IMR-90 (cell line): ENCODE measurements around the gene DRAXIN. TPM values are rescaled to one million over a fixed set of nuclear protein-coding genes. Genes with fewer than 3 reads are reported as not detected.

Experiments used
- ATAC-seq: fragments of 200-7000 bp; cut with Tn5 transposase; 2 replicates; pipeline ENCODE4 v1.9.1; 2020; ENCODE audit warnings: low read depth, mild to moderate bottlenecking, moderate library complexity
- BruUV-seq: library from RNA; stranded (reverse); fragments of 400-500 nt; replicated peaks from 2 replicates; lab custom pipeline; 2021; lab: Mats Ljungman, UMichigan
- CTCF ChIA-PET: fragments of 300-600 bp; formaldehyde crosslinking; extraction: SDS; loops from one replicate; lab custom pipeline; 2021; ENCODE audit warnings: antibody characterized with exemption; lab: Yijun Ruan, JAX
- POLR2A ChIA-PET: fragments of 300-600 bp; sonication (Branson Sonifier 250); formaldehyde crosslinking; loops from one replicate; lab custom pipeline; 2022; ENCODE audit warnings: antibody characterized with exemption; ENCODE audit not compliant: unreplicated experiment; lab: Charles Lee
- DNase-seq: peaks from one replicate; pipeline ENCODE4 v3.0.0; 2013
- H2AFZ ChIP-seq: replicated peaks from 2 replicates; pipeline ENCODE3; 2013; ENCODE audit warnings: low read length, mild to moderate bottlenecking; ENCODE audit not compliant: poor library complexity
- H2AK5ac ChIP-seq: 2 replicates; pipeline ENCODE4 v1.6.1; 2013; ENCODE audit warnings: low read depth, low read length, inconsistent platforms
- H2AK9ac ChIP-seq: replicated peaks from 2 replicates; pipeline ENCODE3; 2013; ENCODE audit warnings: mild to moderate bottlenecking, low read depth, low read length, moderate library complexity; ENCODE audit not compliant: poor library complexity
- H2BK120ac ChIP-seq: 2 replicates; pipeline ENCODE4 v1.6.1; 2013; ENCODE audit warnings: low read depth, low read length, inconsistent platforms
- H2BK15ac ChIP-seq: 3 replicates; pipeline ENCODE4 v1.6.1; 2013; ENCODE audit warnings: low read depth, low read length, inconsistent platforms
- H2BK20ac ChIP-seq: 2 replicates; pipeline ENCODE4 v1.6.1; 2013; ENCODE audit warnings: low read depth, mild to moderate bottlenecking, inconsistent platforms, low read length, moderate library complexity
- H2BK5ac ChIP-seq: 2 replicates; pipeline ENCODE4 v1.6.1; 2013; ENCODE audit warnings: mild to moderate bottlenecking, low read depth, low read length, inconsistent platforms; ENCODE audit not compliant: poor library complexity, severe bottlenecking
- H3K14ac ChIP-seq: replicated peaks from 2 replicates; pipeline ENCODE4 v1.6.1; 2013; ENCODE audit warnings: low read depth, low read length, inconsistent platforms
- H3K18ac ChIP-seq: 2 replicates; pipeline ENCODE4 v1.6.1; 2013; ENCODE audit warnings: low read depth, low read length, control low read depth
- H3K23ac ChIP-seq: 2 replicates; pipeline ENCODE4 v1.6.1; 2013; ENCODE audit warnings: low read depth, low read length, inconsistent platforms
- H3K27ac ChIP-seq: 2 replicates; pipeline ENCODE4 v1.5.1; 2013; ENCODE audit warnings: mild to moderate bottlenecking, control low read depth, low read length; ENCODE audit not compliant: insufficient read depth
- H3K27me3 ChIP-seq: 2 replicates; pipeline ENCODE4 v1.6.1; 2013; ENCODE audit warnings: low read length; ENCODE audit not compliant: control insufficient read depth, insufficient read depth
- H3K36me3 ChIP-seq: 2 replicates; pipeline ENCODE4 v1.6.1; 2013; ENCODE audit warnings: low read length, mixed read lengths; ENCODE audit not compliant: control insufficient read depth, insufficient read depth
- H3K4ac ChIP-seq: 2 replicates; pipeline ENCODE4 v1.6.1; 2013; ENCODE audit warnings: low read depth, low read length, inconsistent platforms
- H3K4me1 ChIP-seq: 2 replicates; pipeline ENCODE4 v1.6.1; 2013; ENCODE audit warnings: low read length, mixed read lengths; ENCODE audit not compliant: control insufficient read depth, insufficient read depth
- H3K4me2 ChIP-seq: 2 replicates; pipeline ENCODE4 v1.6.1; 2013; ENCODE audit warnings: low read depth, mild to moderate bottlenecking, control low read depth, low read length, moderate library complexity
- H3K4me3 ChIP-seq: 2 replicates; pipeline ENCODE4 v1.5.1; 2013; ENCODE audit warnings: low read depth, mild to moderate bottlenecking, control low read depth, low read length, moderate library complexity; ENCODE audit not compliant: insufficient read depth
- H3K56ac ChIP-seq: 2 replicates; pipeline ENCODE4 v1.6.1; 2013; ENCODE audit warnings: low read length, inconsistent platforms; ENCODE audit not compliant: insufficient read depth; ENCODE audit errors: extremely low read depth
- H3K79me1 ChIP-seq, 2 experiments: 2 replicates each; pipeline ENCODE4 v1.6.1; 2013; ENCODE audit warnings: low read length in 2 of 2, inconsistent platforms in 1 of 2, low read depth in 1 of 2
- H3K9ac ChIP-seq: 2 replicates; pipeline ENCODE4 v1.6.1; 2013; ENCODE audit warnings: low read depth, low read length, control low read depth
- H3K9me1 ChIP-seq: 2 replicates; pipeline ENCODE4 v1.6.1; 2013; ENCODE audit warnings: low read length, inconsistent platforms; ENCODE audit not compliant: insufficient read depth
- H3K9me3 ChIP-seq: 2 replicates; pipeline ENCODE4 v1.6.1; 2013; ENCODE audit warnings: low read length; ENCODE audit not compliant: control insufficient read depth, insufficient read depth
- H4K20me1 ChIP-seq: 2 replicates; pipeline ENCODE4 v1.6.1; 2013; ENCODE audit warnings: low read length, inconsistent platforms; ENCODE audit not compliant: insufficient read depth
- H4K5ac ChIP-seq: 2 replicates; pipeline ENCODE4 v1.6.1; 2013; ENCODE audit warnings: mild to moderate bottlenecking, low read depth, low read length, control low read depth
- H4K8ac ChIP-seq, 2 experiments: 2 replicates each; pipeline ENCODE4 v1.6.1; 2013; ENCODE audit warnings: low read depth in 2 of 2, low read length in 2 of 2, control low read depth in 1 of 2, inconsistent platforms in 1 of 2
- H4K91ac ChIP-seq: 2 replicates; pipeline ENCODE4 v1.6.1; 2013; ENCODE audit warnings: low read depth, low read length, inconsistent platforms; ENCODE audit not compliant: insufficient read depth
- BHLHE40 ChIP-seq: fragments of 150-350 bp; IDR thresholded peaks from 2 replicates; pipeline ENCODE4 v1.6.1; 2016; ENCODE audit warnings: mild to moderate bottlenecking, low read depth, low read length
- CEBPB ChIP-seq: IDR thresholded peaks from 2 replicates; pipeline ENCODE4 v1.6.1; 2012; ENCODE audit warnings: low read depth, low read length, improper control_type of control experiment
- CHD1 ChIP-seq: IDR thresholded peaks from 2 replicates; pipeline ENCODE4 v1.6.1; 2012; ENCODE audit warnings: low read depth, low read length, improper control_type of control experiment
- FOS ChIP-seq: fragments of 150-350 bp; IDR thresholded peaks from 2 replicates; pipeline ENCODE4 v1.6.1; 2016; ENCODE audit warnings: low read depth, low read length
- MAFK ChIP-seq: IDR thresholded peaks from 2 replicates; pipeline ENCODE4 v1.6.1; 2012; ENCODE audit warnings: low read depth, low read length, improper control_type of control experiment
- MXI1 ChIP-seq: IDR thresholded peaks from 2 replicates; pipeline ENCODE4 v1.6.1; 2012; ENCODE audit warnings: low read depth, mild to moderate bottlenecking, low read length, moderate library complexity, borderline replicate concordance
- RAD21 ChIP-seq: IDR thresholded peaks from 2 replicates; pipeline ENCODE4 v1.6.1; 2012; ENCODE audit warnings: low read length, improper control_type of control experiment
- RCOR1 ChIP-seq: IDR thresholded peaks from 2 replicates; pipeline ENCODE4 v1.6.1; 2012; ENCODE audit warnings: mild to moderate bottlenecking, low read length, improper control_type of control experiment; ENCODE audit not compliant: insufficient replicate concordance
- RFX5 ChIP-seq: IDR thresholded peaks from 2 replicates; pipeline ENCODE4 v1.8.0; 2012; ENCODE audit warnings: low read depth, mild to moderate bottlenecking, low read length, moderate library complexity
- SMC3 ChIP-seq: fragments of 150-350 bp; IDR thresholded peaks from 2 replicates; pipeline ENCODE4 v1.6.1; 2016; ENCODE audit warnings: low read depth, mild to moderate bottlenecking, antibody characterized with exemption, low read length, moderate library complexity
- WGBS, 2 experiments: methylation state at CpG; one replicate each; pipeline versions ENCODE4 v1.1.5 to v1.1.7; 2013; ENCODE audit warnings: missing lambda C conversion rate in 2 of 2; ENCODE audit not compliant: insufficient read length in 1 of 2; ENCODE audit errors: extremely low coverage in 2 of 2; 5-methylcytosine and 5-hydroxymethylcytosine counted together
- dilution Hi-C: fragments of 300-500 bp; cut with HindIII; formaldehyde crosslinking; loops from one replicate; pipeline ENCODE4 v1.14.3; 2018; ENCODE audit warnings: low sequenced_read_pairs; ENCODE audit not compliant: unreplicated experiment
- in situ Hi-C: fragments of 300-500 bp; cut with MboI; formaldehyde crosslinking; loops from 3 replicates; pipeline ENCODE4 v1.14.3; 2019; ENCODE audit warnings: low sequenced_read_pairs, inconsistent platforms, mixed read lengths
- intact Hi-C: fragments of 100-400 bp; cut with micrococcal nuclease; formaldehyde crosslinking; loops from 2 replicates; pipeline ENCODE4 v1.10.0; 2022
- polyA plus RNA-seq, 3 experiments: library from polyadenylated mRNA; depleted of rRNA; stranded (reverse); fragments of >200 nt; gene quantifications; 2 replicates each; pipeline ENCODE4 v1.2.3, GENCODE V29; 2012; ENCODE audit warnings: low replicate concordance in 1 of 3
- total RNA-seq: library from RNA; depleted of rRNA; stranded (reverse); fragments of >200 nt; gene quantifications from 2 replicates; pipeline ENCODE4 v1.2.3, GENCODE V29; 2012
- TF ChIP-seq, protein P1 (sequence below): conservative IDR thresholded peaks from 2 replicates; pipeline ENCODE4 v1.5.1; 2012; ENCODE audit warnings: mild to moderate bottlenecking, low read depth, low read length, improper control_type of control experiment
- TF ChIP-seq, protein P2 (sequence below): fragments of 150-350 bp; IDR thresholded peaks from 2 replicates; pipeline ENCODE4 v1.6.1; 2016; ENCODE audit warnings: low read depth, mild to moderate bottlenecking, low read length, moderate library complexity, borderline replicate concordance
- TF ChIP-seq, protein P3 (sequence below): fragments of 150-350 bp; IDR thresholded peaks from 2 replicates; pipeline ENCODE4 v1.6.1; 2017; ENCODE audit warnings: mild to moderate bottlenecking, antibody characterized with exemption, low read length, low read depth

DRAXIN gene
- total and polyA plus RNA-seq, 2 of the 4 experiments (the other 2 are of a cell fraction): under 0.01 to 0.02 TPM

DNA sequence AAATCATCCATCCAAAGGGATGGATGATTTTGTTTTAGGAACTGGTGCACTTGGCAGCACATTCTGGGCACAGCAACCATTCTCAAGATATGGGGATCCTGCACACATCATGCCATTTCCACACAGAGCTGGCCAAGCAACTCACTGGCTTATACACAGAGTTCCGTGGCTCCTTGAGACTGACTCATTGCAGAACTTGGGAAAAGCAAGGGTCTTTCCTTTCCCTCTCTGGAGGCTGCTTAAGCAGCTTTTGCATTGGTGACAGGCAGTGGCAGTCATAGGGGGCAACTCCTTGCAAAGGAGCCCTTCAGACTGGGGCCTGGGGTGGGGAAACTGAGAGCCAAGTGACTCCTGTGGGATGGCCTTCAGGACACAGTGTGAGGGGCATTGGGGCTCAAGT is 8.7 kb upstream of the DRAXIN start:
- peaks cover 4 to 17% of the 10 kb centered on the region in 2 experiments; a peak in 3 of 4 replicates for H3K79me1 ChIP-seq
- H4K20me1 ChIP-seq: no peaks in the 10 kb centered on the region
- 0 out of 2 replicates have a peak, but pooled peaks cover 2% of the 10 kb centered on the region for H3K9me1 ChIP-seq
- no peaks in the 10 kb centered on the region for H3K9me3 ChIP-seq
- no TSS peak for BruUV-seq
- H3K27ac ChIP-seq: no peak overlapping the region
- no peak overlapping the region for H2BK120ac ChIP-seq
- no peak overlapping the region for H3K9ac ChIP-seq
- ATAC-seq: no peak
- no peak overlapping the region for H2AK5ac ChIP-seq
- no peak overlapping the region for H3K56ac ChIP-seq
- H2BK15ac ChIP-seq: no peak overlapping the region
- peaks cover 3% of the 10 kb centered on the region for H3K4me1 ChIP-seq
- H2AK9ac ChIP-seq: no peak overlapping the region
- no peak overlapping the region for H3K4me3 ChIP-seq
- H4K5ac ChIP-seq: no peak overlapping the region
- no peak overlapping the region for H4K8ac ChIP-seq
- ChIA-PET CTCF (no interaction called here), POLR2A (no interaction called here)
- dilution Hi-C loops (no loop called here), in situ Hi-C loops (no loop called here), intact Hi-C loops (loop anchor here (5.0 kb wide), 1 partner anchor 120 kb away; no protein-coding TSS in a partner anchor)
- TF ChIP-seq SMC3: no peak
- no peak for TF ChIP-seq MXI1
- TF ChIP-seq, protein P1, sequence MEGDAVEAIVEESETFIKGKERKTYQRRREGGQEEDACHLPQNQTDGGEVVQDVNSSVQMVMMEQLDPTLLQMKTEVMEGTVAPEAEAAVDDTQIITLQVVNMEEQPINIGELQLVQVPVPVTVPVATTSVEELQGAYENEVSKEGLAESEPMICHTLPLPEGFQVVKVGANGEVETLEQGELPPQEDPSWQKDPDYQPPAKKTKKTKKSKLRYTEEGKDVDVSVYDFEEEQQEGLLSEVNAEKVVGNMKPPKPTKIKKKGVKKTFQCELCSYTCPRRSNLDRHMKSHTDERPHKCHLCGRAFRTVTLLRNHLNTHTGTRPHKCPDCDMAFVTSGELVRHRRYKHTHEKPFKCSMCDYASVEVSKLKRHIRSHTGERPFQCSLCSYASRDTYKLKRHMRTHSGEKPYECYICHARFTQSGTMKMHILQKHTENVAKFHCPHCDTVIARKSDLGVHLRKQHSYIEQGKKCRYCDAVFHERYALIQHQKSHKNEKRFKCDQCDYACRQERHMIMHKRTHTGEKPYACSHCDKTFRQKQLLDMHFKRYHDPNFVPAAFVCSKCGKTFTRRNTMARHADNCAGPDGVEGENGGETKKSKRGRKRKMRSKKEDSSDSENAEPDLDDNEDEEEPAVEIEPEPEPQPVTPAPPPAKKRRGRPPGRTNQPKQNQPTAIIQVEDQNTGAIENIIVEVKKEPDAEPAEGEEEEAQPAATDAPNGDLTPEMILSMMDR: no peak
- TF ChIP-seq RFX5: no peak
- TF ChIP-seq, protein P2, sequence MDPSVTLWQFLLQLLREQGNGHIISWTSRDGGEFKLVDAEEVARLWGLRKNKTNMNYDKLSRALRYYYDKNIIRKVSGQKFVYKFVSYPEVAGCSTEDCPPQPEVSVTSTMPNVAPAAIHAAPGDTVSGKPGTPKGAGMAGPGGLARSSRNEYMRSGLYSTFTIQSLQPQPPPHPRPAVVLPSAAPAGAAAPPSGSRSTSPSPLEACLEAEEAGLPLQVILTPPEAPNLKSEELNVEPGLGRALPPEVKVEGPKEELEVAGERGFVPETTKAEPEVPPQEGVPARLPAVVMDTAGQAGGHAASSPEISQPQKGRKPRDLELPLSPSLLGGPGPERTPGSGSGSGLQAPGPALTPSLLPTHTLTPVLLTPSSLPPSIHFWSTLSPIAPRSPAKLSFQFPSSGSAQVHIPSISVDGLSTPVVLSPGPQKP: no peak
- TF ChIP-seq CHD1: no peak
- no peak for TF ChIP-seq RAD21
- TF ChIP-seq FOS: no peak
- TF ChIP-seq BHLHE40: no peak
- TF ChIP-seq, protein P3, sequence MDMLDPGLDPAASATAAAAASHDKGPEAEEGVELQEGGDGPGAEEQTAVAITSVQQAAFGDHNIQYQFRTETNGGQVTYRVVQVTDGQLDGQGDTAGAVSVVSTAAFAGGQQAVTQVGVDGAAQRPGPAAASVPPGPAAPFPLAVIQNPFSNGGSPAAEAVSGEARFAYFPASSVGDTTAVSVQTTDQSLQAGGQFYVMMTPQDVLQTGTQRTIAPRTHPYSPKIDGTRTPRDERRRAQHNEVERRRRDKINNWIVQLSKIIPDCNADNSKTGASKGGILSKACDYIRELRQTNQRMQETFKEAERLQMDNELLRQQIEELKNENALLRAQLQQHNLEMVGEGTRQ: no peak
- no peak for TF ChIP-seq RCOR1
- TF ChIP-seq MAFK: no peak
- no peak for TF ChIP-seq CEBPB
- H2BK20ac ChIP-seq: no peak overlapping the region
- no peak overlapping the region for H3K23ac ChIP-seq
- H2BK5ac ChIP-seq: no peak overlapping the region
- H3K36me3 ChIP-seq: no peaks in the 10 kb centered on the region; the same call in 1 of the 2 replicates
- WGBS, 2 experiments: no CpG with 5 or more reads among the region's 1 CpG
- DNase-seq: peak; percentile 7
- no peak overlapping the region for H3K4me2 ChIP-seq
- no peak overlapping the region for H4K91ac ChIP-seq
- no peak overlapping the region for H3K4ac ChIP-seq
- H2AFZ ChIP-seq: peak overlapping the region; percentile 19
- H3K14ac ChIP-seq: no peak overlapping the region
- no peak overlapping the region for H3K18ac ChIP-seq
- peaks cover 6% of the 10 kb centered on the region for H3K27me3 ChIP-seq
